Dedifferentiated amniotic fluid mesenchymal stem cell (primary cell): Measurements from ENCODE around the gene HS1BP3.

Source experiments
- DNase-seq: peaks from one replicate; pipeline ENCODE4 v3.0.0-alpha.2; 2016; ENCODE audit errors: extremely low spot score

HS1BP3 gene

DNA sequence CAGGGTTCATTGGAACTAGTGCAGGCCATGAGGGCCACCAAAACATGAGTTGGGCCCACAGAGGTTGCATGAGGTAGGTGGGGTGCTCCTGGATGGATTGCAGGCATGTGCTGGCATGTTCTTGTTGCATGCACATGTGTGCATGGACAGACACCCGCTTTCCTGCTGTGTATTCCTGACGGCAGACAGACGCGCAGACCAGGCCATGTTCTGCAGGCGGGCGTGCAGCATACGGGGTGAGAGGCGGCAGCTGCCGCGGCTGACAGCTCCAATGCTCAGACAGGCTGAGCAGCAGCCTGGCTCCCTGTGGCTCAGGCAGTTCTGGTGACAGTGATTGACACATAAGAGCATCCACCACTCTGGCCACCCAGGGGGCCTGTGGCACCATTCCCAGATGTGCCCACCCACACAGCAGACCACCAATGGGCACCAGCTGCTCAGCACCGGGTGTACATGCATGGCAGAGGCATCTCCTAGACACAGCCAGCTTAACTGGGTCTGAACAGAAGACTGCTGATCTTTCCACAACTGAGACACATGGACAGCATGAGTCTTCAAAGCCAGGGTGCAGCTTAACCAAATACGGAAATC is 21.2 kb downstream of the HS1BP3 start:
- no peak for DNase-seq

DNA sequence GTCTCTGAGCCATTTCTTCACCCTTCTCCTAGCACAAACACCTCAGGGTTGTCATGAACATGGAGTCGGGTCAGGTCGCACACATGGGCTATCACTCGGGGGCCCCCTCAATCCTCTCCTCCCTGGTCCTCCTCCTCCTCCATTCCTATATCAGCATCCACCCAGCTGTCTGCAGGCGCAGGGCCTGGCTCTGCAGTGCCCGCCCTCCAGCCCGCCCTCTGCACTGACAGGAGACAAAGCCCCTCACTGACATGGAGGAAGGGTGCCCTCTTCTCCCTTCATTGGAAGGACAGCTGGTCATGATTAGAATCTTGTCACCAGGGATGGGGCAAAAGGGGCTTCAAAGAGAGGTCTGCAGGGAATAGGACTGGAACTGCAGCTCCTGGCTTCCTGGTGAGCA is 21.7 kb downstream of the HS1BP3 start:
- DNase-seq, result no peak

DNA sequence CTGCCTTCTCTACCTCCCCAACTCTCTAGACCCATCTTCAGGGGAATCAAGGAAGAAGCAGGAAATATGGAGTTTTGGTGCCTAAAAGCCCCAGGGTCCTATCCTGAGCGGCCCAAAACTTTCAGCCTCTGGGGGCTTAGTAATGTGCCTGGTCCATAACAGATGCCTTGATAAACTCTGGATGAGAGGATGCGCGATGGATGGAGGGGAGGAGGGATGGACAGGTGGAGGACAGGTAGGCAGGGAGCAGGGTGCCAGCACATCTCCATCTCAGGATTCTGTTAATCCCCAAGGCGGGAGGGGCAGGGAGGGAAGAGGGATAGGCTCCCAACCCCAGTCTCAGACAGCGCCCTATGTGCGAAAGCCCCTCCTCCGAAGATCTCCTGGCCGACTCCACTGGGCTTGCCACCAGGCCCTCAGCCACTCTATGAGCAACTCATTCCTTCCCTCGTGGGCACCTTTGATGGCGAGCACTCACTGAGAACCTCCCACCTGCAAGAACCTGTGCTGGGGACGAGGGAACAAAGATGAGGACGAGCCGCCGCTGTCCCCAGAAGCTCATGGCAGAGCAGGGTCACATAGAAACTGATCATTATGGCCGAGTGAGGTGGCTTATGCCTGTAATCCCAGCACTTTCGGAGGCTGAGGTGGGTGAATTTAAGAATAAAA is 23.1 kb downstream of the HS1BP3 start:
- no peak for DNase-seq

DNA sequence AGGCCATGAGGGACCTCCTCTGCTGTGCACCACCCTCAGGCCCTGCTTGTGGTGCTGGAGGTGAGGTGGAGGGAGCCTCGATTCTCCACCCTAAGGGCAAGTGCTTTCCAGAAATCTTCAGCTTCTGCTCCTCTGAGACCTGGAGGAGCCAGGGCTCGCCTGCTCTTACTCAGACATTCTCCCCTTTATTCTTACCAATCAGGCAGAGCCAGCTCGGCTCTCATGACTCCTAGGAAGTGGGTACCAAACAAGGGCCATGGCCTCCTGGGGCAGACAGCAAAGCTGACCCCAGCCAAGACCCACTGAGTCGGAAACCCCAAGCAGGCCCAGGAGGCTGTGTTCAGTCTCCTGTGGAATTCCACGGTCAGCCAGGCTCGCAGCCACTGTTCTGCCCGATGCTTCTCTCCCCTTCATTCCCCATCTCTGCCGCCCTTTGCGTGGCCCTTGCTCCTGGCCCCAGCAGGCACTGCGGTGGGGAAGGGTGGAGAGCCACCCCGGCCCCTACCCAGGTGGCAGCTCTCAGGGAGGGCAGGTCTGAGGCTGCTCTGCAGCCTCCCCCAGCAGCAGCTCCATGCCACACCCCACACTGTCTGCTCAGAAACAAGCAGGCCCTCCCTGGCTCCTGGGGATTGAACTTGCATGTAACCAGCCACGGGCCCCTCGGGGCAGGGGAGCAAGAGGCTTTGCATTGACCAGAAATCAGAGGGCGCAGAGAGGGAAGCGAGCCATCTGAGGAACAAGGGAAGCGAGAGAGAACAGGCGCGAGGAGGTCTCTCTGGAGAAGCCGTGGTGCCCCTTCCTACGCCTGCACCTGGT is 24.0 kb downstream of the HS1BP3 start:
- no peak for DNase-seq

DNA sequence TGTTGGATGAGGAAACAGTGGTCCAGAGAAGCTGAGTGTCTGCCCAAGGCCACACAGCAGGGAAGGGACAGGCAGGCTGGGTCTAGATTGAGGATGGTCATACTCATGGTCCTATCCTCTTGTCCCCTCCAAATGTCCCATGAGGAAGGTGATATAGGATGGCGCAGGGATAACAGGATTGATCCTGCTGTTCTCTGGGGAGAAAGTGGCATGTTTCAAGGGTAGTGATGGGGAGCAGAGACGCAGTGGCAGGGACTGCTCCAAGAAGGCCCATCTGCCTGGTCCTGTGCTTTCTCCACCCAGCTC is 24.6 kb downstream of the HS1BP3 start:
- no peak for DNase-seq

DNA sequence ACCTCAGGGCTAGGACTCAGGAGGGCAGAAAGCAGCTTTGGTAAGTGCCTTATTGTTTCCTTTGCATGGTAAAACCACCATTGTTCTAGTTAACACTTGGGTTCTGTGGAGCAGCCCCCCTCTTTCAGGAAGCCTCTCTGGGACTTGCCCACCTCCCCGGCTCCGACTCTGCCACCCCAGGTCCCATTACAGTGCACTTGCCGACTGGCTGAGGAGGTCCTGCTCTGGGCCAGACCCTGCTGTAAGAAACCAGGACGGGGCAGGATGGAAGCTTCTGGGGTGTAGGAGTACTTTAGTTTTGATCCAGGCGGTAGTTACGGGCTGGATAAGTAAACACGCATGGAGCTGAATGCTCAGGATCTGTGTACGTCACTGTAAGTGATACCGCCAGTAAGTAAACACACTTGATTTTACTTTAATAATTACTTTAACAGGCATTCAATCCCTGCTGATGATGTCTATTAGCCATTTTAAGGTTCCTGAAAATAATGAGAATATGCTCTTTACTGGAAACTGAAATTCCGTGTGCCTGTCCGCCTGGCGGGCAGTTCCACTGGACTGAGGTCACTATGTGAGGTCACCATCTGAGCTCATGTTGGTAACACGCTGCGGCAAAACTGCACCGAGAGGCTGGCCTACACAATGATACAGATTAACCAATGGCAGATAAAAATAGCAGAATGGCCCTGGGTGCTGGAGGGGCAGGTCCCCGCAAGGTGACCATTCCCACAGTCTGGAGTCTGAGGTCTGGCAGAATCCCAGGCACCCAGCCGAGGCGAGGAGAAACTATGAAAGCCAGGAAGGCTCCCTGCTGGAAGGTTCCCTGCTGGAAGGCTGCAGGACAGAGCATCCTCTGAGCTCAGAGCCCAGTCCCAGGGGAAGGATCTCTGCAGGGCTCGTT is 25.2 kb downstream of the HS1BP3 start:
- no peak for DNase-seq

DNA sequence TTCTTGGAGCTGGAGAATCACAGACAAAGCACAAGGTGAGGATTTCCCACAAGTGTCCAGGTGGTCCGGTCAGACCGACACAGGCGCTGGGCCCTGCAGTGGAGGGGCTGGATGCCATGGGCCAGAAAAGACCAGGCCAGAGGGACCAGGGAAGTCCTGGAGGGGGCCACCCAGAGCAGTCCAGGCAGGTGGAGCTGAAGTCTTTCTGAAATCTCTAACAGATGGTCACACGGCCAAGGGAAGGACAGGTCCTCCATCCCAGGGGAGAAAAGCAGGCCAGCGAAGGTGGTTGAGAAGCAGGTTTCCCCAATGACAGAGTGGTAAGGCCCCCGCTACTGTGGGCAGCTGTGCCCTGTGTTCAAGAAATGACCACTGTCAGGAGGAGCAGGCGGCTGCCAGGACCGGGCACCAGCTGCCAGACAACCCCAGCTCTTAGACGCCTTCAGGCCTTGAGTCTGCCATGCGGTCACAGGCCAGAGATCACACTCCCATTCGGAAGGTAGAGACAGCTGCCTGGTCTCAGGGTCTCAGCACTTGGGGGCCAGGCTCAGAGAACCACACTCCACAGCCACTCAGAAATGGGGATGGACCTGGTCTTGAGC is 25.9 kb downstream of the HS1BP3 start:
- no peak for DNase-seq

DNA sequence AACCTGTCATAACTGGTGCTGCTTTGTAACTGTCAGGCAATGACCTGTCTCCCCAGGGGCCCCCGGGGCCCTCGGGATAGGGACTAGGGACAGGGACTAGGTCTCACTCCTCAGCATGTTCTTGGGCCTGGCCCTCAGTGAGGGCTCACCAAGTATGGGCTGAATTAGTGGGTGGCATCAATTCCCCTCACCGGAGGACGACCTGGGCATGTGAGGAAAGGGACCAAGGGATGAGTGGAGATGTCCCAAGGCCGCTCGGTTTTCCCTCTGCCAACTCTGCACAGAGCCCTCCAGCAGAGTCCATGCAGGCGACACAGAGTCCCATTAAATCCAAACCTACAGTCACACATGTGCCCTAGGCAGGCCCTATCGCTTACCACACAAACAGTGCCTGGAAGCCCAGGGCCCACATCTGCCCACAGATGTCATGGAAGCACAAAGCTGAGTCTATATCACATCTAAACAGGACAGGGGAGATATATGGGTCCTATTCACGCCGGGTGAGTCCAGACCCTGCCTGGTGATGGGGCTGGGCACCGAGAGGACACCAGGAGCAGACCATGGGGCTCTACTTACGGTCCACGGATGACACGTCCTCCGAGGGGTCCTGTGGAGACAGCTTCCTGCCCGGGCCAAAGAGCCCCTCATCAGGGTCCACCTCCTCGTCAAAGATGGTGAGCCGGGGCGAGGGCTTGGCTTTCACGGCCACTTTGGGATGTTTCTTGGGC is 26.6 kb downstream of the HS1BP3 start:
- no peak for DNase-seq

DNA sequence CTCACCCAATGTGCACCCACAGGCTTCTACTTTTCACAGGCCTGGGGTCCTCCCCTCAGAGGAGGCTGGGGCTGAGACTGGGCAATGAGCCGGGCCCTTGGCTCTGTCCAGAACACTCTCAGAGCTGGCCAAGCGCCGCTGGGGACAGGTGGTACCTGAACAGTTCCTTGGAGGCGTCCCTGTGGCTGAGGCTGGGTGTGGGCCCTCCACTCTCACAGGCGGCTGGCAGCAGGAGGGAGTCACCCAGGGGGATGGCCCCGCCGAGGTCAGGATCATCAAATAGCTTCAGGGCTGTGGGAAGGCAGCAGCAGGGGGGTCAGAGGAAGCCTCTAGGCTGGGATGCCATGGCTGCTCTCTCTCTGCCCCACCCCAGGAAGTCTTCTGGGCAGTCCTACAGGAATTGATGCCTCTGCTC is 27.1 kb downstream of the HS1BP3 start:
- no peak for DNase-seq

DNA sequence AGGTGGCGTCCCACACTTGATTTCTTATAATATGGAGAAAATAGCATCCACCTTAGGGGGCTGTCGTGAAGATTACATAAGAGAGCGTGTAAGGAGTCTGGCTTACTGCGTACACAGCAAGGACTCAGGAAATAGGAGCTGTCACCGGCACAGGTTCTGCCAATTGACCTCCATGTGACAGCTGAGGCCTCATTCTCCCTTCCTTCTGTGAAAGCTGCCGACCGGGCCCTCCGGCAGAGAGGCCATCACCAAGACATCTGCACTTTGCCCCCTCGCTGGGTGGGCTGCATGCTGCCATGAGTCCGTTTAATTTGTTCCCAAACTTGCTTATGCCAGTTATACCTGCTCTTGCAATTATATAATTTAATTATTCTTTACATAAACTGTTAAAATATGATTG is 27.7 kb downstream of the HS1BP3 start:
- no peak for DNase-seq

DNA sequence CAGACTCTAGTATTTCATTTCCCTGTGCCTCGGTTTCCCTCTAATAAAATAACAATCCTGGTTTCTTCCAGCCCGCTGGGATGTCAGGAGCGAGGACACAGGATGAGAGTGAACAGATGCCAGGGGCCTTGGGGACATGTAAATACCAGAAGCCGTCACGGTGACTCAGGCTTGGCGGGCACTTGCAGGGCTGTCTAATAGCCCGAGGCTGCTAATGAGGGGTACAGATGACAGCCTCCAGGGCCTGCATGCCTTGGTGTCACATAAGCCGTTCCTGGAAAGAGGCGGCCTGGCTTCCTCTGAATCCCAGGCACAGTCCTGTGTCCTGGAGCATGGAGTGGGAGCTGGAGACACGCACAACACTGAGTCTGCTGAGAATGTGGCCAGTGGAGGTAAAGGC is 28.2 kb downstream of the HS1BP3 start:
- DNase-seq, result no peak

DNA sequence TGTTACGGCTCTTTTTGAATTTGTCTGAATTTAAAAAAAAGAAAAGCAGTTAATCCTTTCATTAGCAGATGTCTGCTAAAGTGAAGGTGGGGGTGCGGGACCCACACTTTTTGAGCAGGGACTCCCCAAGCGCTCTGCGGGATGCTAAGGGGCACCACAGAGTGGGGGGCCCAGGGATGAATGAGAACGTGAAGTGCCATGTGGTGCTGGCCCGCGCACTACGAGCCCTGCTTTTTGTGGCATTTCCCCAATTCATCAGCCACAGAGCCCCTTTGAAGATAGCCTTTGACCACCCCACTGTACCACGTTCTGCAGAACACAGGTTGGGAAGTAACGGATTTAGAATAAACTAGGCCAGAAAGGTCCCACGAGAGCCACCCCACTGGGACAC is 28.6 kb downstream of the HS1BP3 start:
- no peak for DNase-seq

DNA sequence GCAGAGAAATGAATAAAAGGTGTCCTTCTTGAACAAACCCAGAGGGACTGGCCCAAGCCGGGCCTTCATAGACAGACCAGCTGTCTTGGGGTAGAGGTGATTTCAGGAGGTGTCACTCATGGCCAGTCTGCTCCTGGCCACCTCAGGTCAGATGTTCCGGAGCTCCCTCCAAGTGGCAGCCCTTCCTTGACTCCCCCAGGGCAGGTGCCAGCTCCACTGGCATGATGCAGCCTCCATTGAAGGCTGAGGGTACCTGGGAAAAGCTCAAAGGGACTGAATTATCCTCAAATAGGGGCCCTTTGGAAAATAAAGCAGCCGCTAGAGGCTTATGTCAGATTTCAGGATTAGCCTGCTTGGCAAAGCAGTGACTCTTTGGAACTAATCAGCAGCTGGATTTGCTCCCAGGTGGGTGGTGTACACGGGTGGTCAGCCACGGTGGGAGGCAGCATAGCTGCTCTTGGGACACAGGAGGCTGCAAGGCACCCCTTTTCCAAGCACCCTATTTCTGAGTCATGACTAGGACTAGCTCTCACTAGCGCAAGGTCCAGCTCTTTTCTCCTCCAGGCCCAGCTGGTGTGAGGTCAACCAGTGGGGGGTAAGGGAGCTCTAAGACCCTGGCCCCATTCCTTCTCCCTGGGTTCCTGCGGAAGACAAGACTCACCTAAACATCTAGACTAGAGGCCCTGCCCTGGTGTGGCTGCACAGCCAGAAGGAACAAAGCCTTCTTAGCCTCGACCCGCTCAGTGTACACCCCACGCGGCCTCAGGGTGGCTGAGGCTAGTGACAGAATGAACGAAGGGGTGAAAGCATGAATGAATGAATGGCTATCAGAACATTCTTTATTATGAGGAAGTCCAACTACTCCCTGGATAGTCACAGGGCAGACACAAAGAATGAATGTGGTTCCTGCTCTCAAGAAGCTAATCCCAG is 29.3 kb downstream of the HS1BP3 start:
- DNase-seq, result no peak

DNA sequence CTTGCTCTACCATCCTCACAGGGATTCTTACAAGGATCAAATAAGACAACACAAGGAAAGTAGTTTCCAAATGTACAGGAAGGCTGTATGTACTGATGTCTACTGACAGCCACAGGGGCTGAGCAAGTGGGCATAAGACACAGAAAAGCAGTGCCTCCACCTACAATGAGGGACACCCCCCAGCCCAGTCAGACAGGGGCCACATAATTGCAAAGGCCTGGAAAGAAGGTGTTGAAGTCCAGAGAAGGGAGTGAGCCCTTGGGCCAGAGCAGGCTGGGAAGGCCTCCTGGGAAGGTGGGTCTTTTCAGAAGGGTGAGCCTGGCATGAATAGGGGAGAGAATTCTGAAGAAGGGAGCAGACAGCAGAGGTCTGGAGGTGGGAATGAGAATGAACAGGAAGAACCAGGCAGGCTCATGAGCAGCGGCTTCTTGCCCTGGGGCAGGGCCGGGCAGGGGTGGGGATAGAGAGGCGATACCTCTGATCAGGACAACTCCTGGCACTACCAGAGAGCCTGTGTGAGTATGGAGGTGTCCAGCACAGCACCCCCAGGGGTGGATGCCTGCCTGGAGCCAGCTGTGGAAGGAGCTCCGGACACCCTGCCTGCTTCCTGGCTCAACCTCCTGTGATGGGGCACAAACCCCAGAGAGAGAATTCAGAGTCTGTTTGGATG is 30.1 kb downstream of the HS1BP3 start:
- DNase-seq, result no peak

DNA sequence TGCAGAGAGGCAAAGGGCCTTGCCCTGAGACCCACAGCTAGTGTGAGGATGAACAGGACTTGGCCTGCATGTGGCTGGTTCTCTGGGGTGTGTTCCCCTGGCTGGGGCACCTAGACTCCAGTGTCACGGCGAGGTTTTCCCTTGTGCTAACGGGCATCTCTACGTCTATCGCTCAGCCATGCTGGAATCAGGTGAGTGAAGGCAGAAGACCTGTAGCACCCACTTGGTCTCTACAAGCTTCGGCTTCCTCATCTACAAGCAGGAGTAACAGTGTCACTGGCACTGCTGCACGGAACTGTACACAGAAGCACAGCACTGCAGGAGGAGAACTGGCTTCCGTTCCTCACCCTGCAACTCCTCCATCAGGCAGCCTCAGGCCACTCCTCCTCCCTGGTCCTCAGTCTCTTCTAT is 30.6 kb downstream of the HS1BP3 start:
- no peak for DNase-seq

DNA sequence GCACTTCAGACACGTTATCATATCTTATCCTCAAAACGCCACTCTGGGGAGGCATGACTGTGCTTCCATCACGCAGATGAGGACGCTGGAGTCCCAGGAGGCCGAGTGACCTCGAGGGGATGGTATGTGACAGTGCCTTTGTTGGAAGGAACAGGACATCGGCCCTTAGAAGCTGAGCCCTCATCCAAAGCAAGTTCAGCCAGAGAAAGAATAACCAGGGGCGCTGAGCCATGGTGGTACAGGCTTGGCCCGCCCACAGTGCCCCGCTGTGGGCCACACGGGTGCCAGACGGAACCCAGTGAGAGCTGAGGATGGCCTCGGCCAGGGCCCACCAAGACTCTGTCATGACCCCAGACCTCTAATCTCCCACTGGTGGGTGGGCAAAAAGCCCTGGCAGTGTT is 31.3 kb downstream of the HS1BP3 start:
- no peak for DNase-seq

DNA sequence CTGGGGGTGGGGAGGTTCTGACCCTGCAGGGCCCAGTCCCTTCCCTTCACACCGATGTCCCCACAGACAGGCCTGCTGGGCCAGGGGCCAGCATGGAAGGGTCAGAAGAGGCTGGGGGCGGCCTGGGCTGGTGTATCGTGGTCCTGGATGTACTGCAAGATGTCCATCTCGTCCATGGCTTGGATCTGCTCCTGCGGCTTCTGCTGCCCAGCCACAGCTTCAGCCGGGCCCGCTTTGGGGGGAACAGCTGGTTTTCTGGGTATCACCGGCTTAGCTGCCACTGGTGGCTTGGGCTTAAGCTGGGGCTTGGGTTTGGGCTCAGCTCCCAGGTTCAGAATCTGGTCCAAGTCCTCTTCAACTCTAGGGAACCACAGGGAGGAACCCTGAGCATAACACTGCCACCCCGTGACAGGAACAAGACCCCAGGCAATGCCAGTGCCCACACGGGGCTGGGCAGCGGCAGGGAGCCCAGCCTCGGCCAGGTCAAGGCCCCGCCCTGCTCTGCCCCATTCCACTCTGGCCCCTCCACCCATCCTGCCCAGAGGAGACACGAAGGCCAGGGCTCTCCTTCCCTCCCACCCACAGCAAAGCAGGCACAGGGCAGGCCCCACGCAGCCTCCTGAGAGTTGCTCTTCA is 31.9 kb downstream of the HS1BP3 start:
- no peak for DNase-seq

DNA sequence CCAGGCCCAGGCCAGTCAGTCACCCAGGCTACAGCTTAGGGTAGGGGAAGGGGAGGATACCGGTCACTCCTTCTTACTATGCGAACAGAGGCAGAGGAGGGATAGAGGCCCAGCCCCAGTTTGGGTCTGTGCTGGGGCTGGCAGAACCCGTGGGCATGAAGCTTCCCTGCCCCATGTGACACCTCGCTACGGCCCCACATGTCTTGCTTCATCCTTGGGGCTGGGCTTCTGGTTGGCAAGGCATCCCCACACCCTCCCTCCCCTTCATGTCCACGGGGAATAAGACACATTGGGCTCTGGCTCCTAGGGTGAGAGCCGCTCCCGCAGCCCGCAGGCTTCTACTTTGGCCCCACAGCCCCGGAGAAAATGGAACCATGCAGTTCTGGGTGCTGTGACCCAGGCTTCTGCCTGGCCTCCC is 32.4 kb downstream of the HS1BP3 start:
- no peak for DNase-seq

DNA sequence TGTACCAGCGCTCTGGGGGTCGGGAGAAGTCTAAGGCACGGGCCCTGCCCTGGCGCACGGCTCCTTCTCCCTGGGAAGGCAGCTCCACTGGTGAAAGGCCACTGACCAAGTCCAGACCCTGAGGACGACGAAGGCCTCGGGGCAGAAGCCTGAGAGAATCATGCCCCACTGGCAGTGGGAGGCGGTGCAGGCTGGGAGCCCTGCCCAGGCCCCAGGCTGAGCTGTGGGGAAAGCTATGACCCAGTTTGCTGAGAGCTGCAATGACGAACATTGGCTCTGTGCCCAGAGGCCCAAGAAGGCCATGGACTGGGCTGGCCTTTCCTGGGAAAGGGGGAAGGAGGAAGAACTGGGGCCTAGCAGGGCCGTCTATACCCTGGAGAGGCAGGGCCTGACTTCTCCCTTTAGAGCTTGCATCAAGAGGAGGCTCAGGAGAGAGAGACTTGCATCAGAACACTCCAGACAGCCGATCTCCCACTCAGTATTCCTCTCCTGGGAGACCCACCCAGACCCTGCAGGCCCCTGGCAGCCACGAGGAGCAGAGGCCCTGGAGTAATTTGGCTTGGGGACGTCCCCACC is 32.9 kb downstream of the HS1BP3 start:
- peak; percentile 96 for DNase-seq
